HG03378 (cell line): Measurements from ENCODE around the gene BEND2.
"Not testable (repeated sequence)": the region's sequence is repeated elsewhere in the genome, so short reads cannot be mapped to it uniquely, and the experiment has no call there.

ENCODE experiments used
- ATAC-seq: cut with Tn5 transposase; IDR thresholded peaks from one replicate; pipeline ENCODE4 v1.9.1; 2021; ENCODE audit warnings: mild to moderate bottlenecking, moderate library complexity; ENCODE audit not compliant: unreplicated experiment

BEND2 gene

DNA sequence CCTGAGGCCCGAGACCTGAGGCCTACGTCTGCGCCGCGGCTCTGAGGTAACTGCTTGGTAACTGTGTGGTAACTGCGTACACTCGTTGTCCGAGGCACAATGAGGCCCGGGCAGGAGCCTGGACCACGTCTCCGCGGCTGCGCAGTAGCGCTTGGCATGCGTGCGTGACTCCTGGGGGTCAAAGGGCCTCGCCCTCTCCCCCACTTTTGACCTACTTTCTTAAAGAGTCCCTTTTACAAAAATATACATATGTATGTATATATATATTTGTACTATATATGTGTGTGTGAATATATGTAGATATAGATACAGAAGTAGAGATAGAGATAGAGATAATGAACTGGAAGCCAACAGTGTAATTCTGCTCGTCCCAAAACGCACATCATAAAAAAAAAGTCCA lies at the start of gene BEND2:
BEND2 (minus strand) TSS at position 101 of the 400 bp plus-strand sequence. CDS start 136 bp downstream, outside the sequence.
- ATAC-seq, result no peak

DNA sequence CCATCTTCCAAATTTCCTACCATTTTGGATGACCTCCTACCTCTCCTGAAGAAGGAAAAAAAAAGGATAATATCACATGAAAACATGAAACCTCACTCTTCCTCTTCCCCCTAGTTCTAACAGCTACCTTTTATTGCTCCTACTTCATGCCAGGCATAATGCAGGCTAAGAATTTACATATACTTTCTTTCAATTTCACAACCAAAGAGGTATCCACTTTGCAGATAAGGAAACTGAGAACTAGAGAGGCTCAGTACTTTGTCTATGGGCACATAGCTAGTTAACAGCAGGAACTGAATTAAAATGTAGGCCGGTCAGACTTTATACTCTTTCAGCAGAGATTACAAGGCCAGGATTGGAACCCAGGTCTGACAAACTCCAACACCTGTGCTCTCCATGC lies 34.4 kb upstream of the BEND2 start:
- no peak for ATAC-seq

DNA sequence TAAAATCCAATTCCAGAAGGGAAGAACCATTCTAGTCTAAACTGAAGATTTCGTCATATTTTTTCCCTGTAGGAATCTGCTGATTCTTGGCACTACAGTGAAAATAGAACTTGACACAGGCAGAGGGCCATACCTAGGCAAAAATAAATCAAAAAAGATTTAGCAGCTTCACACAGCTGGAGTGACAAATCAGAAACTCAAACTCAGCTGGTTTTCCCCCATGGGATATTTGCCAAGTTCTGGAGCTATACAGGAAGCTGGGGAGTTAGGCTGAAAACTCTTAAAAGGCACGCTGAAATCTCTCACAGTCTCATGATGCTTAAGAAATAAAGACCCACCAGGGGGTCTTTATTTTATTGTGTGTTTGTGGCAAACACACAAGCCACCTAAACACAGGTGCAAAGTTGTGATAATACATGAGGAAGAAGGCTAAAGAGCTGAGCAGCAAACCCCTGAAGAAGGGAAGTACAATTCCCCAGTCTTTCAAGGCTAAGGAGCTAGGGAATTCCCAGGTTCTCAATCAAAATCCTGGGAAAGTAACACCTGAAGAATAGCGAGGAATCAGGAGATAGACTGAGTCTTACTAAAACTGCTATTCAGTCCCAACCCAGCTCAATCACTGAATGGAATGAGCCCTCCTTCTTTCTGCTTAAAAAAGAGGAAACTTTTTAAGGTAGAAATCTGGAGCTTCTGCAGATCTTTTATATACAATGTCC lies 32.1 kb upstream of the BEND2 start:
- no peak for ATAC-seq

DNA sequence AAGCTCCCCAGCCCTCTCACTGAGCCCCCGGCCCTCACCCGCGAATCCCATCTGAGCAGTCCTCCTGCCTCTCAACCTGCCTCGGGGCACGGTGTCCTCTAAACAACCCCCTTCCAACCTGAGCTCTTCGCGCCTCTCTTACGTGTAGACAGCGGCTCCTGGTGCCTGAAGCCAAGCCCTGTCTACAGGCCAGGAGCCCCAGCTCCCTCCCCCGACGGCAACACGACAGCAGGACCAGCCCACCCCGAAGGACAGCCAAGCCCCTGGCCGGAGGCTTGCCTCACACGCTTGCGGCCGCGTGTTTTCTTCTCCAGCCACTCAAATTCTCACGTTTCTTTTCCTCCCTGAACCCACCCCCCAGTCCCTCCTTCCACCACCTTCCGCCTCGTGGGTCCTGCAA lies 9.0 kb upstream of the BEND2 start:
- ATAC-seq, result not testable (repeated sequence)

DNA sequence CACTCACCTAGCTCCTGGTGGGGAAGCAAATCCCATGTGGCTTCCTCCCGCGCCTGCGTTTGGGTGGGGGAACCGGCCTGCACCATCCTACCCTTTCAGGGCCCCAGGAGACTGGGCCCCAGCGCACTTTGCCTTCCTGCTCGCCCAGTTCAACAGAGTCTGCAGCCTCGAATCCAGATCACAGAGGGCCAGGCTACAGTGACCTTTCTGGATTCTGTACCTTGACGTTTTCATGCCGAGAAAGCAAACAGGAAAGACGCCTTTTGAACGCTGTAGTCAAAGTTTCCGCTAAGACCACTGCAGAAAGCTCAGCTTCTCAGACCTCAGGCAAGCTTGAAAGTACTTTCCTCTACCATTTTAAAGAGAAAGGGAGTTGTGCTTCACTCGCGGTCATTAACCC lies 7.4 kb upstream of the BEND2 start:
- no peak for ATAC-seq

DNA sequence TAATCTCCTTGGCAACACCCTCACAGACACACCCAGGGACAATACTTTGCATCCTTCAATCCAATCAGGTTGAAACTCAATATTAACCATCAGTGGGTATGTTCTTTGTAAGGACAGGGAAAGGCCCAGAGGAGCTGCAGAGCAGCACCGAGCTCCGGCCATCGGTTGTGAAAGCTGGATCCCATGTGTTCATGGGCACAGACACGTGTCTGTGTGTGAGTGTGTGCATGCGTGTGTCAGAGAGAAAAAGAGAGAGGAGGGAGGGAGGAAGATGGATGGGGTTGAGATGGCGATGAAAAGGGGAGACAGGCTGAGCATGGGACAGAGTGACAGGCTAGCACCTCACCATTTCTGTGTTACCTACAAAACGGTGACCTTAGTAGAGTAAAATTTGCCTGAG lies 6.8 kb upstream of the BEND2 start:
- ATAC-seq, result no peak

DNA sequence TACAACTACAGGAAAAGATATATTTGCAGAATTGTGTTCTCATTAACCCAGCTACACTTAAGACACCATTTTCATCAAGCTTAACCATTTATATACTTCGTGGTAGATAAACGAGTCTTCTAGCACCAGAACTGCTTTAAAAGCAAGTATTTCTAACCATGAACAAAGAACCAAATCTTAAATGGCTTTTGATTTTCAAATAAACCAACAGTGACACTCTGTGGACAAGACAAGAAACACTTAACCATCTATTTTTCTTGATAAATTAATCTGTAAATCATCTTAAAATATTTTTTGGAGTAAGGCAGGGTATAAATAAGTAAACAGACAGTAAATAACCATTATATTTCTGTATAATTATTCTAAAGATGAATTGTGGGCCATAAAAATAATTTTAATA lies 10.2 kb downstream of the BEND2 start:
- ATAC-seq, result no peak

DNA sequence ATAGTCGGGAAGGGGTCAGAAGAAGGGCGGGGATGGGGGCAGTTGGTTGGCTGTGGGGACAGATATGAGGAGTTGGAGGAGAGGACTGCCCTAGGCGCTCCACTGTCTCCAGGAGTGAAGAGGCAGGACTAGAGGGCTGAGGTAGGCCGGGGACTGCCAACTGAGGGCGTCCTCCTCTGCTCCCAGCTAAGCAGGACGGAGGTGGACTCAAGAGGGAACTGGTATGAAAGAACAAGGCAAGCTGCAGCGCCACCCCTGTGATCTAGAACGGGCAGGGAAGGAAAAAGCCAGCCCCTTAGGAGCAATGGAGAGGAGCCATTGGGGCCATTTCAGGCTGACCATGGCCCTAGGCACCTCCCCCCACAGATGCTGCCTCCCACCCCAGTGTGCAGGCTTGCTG lies 14.0 kb downstream of the BEND2 start:
- ATAC-seq, result no peak

DNA sequence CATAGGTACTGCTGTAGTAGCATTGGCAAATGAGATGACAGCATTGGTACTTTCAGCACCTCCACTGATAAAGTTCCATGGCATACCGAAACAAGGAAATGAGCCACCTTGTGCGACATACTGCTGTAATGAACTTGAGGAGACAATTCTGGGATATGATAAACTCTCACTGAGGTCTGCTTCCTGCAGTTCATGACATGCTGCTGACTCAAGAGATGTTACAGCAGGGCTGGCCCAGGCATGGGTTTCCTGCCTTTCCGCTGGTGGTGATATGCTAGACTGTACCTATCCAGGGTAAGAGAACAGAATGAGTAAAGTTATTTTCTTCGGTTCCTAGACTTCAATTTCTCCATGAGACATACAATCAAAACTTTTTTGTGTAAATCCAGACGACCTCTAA lies 17.1 kb downstream of the BEND2 start:
- no peak for ATAC-seq

DNA sequence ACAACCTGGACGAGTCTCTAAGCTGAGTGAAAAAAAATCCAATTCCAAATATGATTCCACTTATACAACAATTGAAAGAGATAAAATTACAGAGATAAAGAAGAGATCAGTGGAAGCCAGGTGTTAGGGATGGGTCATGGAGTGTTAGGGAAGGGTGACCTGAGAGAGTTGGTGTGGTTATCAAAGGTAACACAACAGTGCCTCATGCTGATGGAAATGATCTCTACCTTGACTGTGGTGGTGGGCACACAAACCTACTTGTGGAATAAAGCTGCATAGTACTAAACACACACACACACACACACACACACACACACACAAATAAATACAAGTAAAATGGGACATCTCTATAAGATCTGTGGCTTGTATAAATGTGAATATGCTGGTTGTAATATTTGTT lies 26.0 kb downstream of the BEND2 start:
- no peak for ATAC-seq

DNA sequence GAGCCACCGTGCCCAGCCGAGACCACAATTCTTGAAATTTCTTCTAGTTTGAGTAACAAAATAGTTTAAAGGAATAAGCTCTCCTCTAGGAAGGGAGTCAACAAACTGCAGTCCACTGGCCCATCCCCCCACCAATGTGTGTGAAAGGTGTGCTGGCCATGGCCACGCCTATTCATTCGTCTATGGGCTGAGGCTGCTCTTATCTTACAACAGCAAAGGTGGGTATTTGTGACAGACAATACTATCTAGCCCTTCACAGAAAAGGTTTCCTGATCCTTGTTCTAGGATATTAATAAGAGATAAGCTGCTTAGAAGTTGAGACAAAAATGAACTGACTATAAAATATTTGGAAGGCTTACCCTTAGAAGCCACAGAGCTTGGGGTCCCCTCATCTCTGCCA lies 41.2 kb downstream of the BEND2 start:
- no peak for ATAC-seq

DNA sequence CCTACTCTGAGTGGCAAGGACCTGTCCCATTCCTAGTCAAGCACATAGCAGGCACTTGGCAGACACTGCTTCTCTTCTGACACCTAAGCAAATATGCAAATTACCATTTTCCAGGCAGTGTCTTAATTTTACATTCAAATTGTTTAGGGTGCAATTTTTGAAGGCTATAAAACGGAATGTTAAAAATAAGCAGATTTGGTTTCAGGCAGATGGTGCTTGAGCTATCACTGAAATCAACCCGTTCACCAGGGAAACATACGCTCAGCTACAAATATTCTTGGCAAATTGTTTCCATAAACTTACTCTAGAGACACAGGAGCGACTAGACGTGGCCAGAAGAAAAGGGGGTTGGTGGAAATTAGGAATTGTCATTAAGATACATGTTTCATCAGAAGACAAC lies 45.7 kb downstream of the BEND2 start:
- no peak for ATAC-seq

DNA sequence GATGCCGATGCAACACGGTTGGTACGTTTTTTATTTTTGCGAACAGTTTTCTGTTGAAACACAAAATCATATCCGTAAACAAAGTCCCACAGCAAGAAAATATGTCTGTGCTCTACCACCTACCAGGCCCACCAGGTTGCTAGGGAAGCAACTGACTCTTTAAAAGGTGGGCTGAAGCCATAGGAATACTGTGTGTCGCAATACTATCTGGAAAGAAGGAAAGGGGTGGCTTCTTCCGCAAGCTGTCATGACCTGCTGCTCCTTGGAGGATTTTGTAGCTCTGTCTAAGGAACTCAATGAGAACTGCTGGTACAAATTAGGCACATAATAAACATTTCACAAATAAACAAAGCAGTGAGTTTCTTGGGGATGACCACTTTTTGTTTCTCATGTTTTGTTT lies 46.5 kb downstream of the BEND2 start:
- ATAC-seq, result no peak

DNA sequence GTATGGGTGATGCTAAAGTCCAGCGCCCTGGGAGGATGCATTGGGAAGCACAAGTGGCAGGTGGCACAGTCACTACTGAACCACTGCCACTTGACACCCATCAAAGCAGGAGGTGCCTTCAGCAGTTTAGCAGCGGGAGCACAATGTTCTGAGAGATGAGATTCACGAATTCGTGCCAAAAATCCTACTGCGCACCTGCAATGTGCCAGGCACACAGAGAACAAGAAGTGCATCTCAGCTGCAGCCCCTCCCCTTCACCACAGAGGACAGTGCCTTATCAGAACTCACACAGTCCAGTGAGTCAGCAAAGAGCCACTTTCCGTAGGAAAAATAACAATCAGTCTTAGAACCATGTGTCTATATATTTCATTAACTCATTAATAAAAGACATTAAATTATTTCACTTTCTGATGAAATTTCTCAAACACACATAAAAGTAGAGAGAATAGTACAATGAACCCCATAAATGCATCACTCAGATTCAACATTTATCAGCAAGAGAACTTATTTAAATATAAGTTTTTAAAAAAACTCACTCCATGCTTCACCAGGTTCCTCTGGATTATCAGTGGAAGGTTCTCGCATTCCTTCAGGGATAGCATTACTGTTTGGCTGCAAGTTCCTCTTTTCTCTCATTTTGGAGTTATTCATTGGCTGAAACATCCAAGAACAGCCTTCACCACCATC lies 47.0 kb downstream of the BEND2 start:
- no peak for ATAC-seq

DNA sequence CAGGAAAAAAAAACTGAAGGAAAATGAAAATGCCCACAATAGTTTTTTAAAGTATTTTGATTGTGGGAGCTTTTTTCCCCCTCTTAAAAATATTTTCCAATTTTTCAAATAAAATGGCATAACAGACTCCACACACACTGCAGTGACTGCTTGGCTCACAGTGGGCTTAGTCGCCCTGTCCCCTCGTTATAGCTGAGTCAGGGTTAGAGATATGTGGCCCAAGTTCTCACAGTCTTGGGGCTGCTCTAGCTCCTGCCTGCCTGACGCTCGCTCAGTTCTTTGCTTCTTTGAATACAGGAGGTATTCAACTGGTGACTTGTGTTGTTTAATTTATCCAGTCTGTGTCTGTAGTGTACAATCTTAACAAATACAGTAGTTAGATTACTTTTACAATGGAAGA lies 47.7 kb downstream of the BEND2 start:
- ATAC-seq, result no peak

DNA sequence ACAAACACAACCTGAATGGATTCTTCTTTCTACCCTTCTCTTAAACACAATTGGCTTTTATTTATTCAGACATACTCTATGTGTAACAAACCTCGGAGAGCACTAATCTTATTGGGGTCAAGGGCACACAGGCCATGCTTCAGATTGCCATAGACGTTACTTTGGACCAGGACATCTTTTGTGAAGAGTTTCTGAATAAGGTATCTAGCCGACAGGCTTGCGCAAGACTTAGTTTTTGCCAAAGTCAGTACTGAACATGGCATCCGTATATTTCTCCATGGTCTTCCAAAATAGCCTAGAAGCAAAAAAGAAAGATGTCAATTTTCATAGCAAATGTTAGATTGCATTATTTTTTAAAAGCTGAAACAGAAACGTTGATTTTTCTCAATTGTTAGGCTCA lies 49.8 kb downstream of the BEND2 start:
- ATAC-seq, result no peak

DNA sequence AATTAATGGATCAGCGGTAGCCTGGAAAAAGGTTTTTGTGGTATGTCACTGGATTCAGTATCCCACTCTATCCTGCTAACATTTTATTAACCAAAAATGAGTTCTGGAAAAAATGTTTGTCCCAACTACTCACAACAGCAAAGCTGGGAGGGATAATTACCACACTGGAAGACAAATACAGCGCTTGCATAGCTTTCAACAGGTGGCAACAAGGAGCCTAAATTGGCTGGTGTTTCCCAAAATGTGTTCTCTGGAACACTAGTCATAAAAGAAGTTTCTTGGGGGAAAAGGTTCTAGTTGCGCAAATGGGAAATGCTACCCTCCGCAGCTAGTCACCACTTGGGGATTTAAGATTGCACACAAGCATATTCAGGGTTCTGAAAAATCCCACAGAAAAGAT lies 54.6 kb downstream of the BEND2 start:
- ATAC-seq, result no peak

DNA sequence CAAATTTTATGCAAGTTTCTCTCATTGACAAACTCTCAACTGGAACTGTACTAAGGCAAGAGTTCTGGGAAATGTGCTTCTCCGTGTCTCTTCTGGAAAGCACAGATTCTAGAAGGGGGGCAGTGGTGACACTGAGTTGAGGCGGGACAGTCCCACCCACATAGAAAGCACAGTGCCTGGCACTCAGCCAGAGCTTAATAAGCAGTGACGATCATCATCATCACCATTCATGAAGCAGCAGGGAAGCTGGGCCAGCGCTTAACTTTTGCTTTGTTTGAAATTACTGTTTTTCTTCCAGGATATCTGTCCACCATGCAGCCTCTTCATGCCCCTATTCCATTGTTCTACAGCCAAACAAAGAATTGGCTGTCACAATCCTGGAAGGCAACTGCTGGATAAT lies 60.3 kb downstream of the BEND2 start:
- no peak for ATAC-seq

DNA sequence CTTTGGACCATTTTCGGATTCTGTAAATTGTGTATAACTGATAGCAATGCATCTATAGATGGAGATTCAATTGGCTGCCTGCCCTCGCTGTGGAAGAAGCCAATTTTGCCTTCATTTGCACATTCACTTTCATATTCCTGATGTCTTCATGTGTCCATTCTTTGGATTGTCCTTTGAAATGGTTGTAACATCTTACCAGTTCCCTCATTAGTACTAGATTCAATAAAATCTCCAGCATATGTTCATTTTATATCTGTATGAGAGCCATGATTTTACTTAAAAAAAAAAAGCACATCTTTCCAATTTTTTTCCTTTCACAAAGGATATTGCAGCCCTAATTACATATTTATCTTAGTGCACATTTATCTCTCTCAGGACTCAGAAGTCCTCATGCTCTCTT lies 61.7 kb downstream of the BEND2 start:
- ATAC-seq, result no peak

DNA sequence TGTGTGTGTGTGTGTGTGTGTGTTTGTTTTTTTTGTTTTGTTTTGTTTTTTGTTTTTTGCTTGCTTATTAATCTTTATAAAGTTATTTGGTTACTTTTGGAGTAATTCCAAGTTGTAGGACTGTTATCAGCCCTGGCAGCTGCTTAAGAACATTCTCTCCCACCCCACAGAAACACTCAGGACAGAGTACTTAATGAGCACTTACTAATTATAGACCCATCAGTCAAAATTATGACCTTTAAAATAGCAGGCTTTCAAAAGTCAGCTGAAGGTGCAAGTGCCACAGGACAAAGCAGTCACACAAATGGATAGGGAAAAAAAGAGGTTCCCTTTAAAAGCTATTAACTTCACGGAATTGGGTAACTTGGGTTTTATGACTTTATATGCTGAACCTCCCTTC lies 69.0 kb downstream of the BEND2 start:
- ATAC-seq, result no peak

DNA sequence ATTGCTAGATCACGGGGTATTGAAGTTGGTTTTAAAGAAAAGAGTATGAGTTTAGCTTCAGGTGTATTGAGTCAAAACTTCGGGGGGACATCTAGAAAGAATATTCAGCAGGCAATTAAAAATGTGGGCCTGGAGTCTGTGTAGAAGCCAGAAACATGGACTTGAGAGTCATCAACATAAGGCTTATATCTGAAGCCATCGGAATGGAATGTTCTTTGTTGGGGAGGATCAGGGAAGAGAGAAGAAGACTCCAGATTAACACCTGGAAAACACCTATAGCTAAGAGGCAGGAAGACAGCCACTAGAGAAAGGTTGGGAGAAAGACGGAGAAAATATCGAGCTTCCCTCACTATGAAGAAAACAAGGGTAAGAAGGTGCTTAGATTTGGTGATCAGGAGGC lies 69.5 kb downstream of the BEND2 start:
- ATAC-seq, result no peak

DNA sequence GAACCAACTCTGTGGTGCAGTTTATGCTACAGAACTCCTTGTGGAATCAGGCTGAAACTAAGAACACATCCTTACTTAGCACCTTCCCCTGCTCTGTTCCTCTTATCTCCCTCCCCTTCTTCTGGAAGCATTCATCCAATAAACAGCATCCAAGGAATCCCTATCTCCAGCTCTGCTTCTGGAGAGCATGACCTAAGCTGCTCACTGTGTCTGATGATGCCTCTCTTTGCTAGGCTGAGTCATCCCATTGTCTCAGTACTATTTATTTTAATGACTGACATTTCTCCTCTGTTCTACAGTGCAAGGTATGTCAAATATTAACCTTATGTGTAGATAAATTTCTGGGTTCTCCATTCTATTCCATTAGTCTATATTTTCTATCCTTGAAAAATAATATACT lies 71.2 kb downstream of the BEND2 start:
- ATAC-seq, result no peak

DNA sequence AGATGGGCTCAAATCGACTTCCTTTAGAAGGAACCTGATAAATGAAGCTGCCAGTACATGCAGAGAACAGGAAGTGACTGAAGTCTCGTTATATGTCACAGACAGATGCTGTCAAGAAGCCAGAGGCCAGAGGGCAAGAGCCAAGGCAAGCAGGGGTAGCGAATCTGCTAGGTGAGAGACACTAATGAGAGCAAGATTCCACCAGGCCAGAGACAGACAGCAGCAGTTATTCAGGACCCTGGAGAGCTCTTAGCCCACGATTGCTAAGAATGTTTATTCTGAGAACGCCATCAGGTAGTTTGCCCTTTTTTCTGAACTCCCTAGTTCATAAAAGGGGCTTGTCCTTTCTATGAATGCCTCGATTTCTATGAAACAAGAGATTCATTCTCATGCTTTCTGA lies 73.7 kb downstream of the BEND2 start:
- no peak for ATAC-seq
